Large intestine (tissue), 3 donors: ENCODE data around the gene FRK. TPM values are rescaled to one million over a fixed set of nuclear protein-coding genes. Genes with fewer than 3 reads are reported as not detected.

Experiments
- DNase-seq, 2 donors: peaks; one replicate each; pipeline versions ENCODE4 v3.0.0 to v3.0.0-alpha.2; 2013
- H3K27ac ChIP-seq: one replicate; pipeline ENCODE4 v1.5.1; 2013; ENCODE audit warnings: low read length
- H3K27me3 ChIP-seq: 2 replicates; pipeline ENCODE4 v1.6.1; 2013; ENCODE audit warnings: low read length; ENCODE audit not compliant: control insufficient read depth, insufficient read depth
- H3K36me3 ChIP-seq: 2 replicates; pipeline ENCODE4 v1.6.1; 2013; ENCODE audit warnings: low read length; ENCODE audit not compliant: control insufficient read depth, insufficient read depth
- H3K4me1 ChIP-seq: one replicate; pipeline ENCODE4 v1.6.1; 2013; ENCODE audit warnings: low read length; ENCODE audit not compliant: control insufficient read depth, insufficient read depth
- H3K4me3 ChIP-seq: one replicate; pipeline ENCODE4 v1.5.1; 2013; ENCODE audit warnings: low read length
- H3K9me3 ChIP-seq: one replicate; pipeline ENCODE4 v1.6.1; 2013; ENCODE audit warnings: mild to moderate bottlenecking, low read depth, low read length, moderate library complexity; ENCODE audit not compliant: control insufficient read depth
- WGBS: methylation state at CpG from one replicate; pipeline ENCODE4 v1.1.5; 2013; ENCODE audit warnings: low lambda C conversion rate; ENCODE audit not compliant: insufficient coverage; 5-methylcytosine and 5-hydroxymethylcytosine counted together
- polyA plus RNA-seq: library from polyadenylated mRNA; unstranded; fragments of 120-200 nt; gene quantifications from one replicate; pipeline ENCODE4 v1.2.1, GENCODE V29; 2013

FRK gene
- polyA plus RNA-seq, 1 donor, result 10.7 TPM

DNA sequence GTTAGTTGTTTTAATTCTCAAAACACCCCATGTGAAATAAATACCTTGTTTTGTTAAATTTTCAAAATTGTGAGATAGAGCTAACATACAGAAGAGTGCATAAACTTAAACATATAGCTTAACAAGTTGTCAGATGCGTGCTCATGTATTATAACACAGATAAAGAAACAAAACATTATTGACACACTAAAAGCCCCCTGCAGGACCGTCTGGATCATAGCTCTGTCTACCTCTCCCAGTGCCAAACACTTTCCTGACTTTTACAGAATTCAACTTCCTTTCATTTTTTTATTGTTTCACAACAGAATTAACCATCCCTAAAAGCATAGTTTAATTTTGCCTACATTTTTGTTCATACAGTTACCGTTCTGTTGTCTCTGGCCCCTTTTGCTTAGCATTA is 17.8 kb upstream of the FRK start:
- Histone ChIP-seq H3K27me3 (no peaks in the 10 kb centered on the region), H3K27ac (no peak overlapping the region), H3K4me1 (no peaks in the 10 kb centered on the region), H3K9me3 (no peaks in the 10 kb centered on the region), H3K4me3 (no peak overlapping the region), H3K36me3 (no peaks in the 10 kb centered on the region)
- WGBS, result 80% methylated on average over 3 of the region's 3 CpGs
- no peak for DNase-seq

DNA sequence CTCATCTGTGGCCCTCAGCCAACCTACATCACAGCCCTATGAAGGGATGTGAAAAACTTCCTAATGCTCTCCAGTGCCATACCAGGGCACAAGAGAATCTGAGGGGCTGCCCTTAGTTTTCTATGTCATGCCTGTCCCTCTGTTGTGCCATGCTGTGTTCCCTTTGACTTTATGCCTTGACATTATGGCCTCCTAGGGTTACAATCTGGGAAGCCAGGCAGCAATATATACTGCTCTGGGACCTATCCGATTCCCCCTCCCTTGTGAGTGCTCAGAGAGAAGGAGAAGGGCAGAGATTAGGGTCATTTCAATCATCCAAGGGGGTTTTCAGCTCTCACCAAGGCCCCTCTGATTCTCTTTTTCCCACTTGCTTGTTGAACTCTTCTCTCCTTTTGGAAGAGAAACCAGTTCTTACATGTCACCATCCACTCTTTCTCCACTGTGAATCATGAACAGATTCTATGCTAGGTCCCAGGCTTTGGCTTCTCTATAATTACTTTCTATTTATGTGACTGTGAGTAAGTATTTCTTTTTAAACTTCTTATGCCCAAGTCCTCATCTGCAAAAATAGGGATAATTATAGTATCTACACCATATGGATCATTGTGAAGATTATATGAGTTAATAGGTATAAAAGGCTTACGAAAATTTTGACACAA is 14.2 kb upstream of the FRK start:
- Histone ChIP-seq H3K9me3 (no peaks in the 10 kb centered on the region), H3K4me3 (no peak overlapping the region), H3K4me1 (peaks cover 2% of the 10 kb centered on the region), H3K27me3 (no peaks in the 10 kb centered on the region), H3K36me3 (no peaks in the 10 kb centered on the region), H3K27ac (no peak overlapping the region)
- no peak for DNase-seq
- WGBS, result 83% methylated on average over 1 of the region's 2 CpGs

DNA sequence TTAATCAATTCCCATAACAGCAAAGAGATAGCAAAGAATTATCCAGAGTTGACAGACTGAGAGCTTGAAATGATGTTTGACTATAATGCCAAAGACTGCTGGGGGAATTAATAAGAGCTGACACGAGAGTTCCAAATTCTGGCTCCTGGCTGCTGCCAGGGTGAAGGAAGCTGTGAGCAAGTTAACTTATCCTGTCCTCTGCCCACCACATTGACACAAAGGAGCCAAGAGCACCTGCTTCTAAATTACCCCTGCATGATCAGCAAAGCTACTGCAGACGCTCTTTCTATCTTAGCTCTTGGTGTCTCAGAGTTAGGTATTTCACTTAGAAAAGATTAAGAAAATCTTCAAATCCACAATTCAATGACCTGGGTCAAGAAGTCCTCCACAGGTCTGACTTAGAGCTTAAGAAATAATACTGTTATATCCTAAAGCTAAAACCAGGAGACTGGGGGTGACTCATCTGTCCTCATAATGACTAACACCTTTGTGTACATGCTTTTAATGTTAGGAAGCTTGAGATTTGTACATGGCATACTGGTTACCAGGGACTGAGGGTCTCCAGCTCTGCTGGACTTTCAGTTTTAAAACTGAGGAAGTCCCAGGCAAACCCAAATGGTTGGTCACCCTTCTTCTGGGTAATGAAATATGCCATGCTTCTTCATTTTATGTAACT is 13.2 kb upstream of the FRK start:
- DNase-seq, result no peak
- no CpG with 5 or more reads among the region's 2 CpGs for WGBS
- Histone ChIP-seq H3K27ac (no peak overlapping the region), H3K9me3 (no peaks in the 10 kb centered on the region), H3K4me3 (no peak overlapping the region), H3K36me3 (no peaks in the 10 kb centered on the region), H3K27me3 (no peaks in the 10 kb centered on the region), H3K4me1 (peaks cover 2% of the 10 kb centered on the region)

DNA sequence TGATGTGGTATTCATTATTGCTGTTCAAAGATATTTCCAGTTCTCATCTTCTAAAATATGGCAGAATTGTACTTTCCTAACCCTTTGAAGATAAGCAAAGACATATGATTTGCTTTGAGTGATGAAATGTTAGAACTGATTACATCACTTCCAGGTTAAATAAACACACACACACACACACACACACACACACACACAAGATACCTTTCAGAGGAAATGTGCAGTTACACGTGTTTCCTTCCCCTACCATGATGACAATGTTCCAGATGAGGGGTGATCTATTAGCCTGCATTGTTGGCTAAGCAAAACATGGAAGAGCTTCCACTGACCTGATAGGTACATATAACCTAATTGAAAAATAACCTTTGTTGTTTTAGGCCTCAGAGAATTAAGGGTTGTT is 11.7 kb upstream of the FRK start:
- no peaks in the 10 kb centered on the region for H3K36me3 ChIP-seq
- no peaks in the 10 kb centered on the region for H3K9me3 ChIP-seq
- WGBS, result no CpG with 5 or more reads among the region's 1 CpG
- H3K4me3 ChIP-seq, result no peak overlapping the region
- DNase-seq, result peak; percentile 23 to 41
- no peak overlapping the region for H3K27ac ChIP-seq
- no peaks in the 10 kb centered on the region for H3K27me3 ChIP-seq
- H3K4me1 ChIP-seq, result peaks cover 2% of the 10 kb centered on the region

DNA sequence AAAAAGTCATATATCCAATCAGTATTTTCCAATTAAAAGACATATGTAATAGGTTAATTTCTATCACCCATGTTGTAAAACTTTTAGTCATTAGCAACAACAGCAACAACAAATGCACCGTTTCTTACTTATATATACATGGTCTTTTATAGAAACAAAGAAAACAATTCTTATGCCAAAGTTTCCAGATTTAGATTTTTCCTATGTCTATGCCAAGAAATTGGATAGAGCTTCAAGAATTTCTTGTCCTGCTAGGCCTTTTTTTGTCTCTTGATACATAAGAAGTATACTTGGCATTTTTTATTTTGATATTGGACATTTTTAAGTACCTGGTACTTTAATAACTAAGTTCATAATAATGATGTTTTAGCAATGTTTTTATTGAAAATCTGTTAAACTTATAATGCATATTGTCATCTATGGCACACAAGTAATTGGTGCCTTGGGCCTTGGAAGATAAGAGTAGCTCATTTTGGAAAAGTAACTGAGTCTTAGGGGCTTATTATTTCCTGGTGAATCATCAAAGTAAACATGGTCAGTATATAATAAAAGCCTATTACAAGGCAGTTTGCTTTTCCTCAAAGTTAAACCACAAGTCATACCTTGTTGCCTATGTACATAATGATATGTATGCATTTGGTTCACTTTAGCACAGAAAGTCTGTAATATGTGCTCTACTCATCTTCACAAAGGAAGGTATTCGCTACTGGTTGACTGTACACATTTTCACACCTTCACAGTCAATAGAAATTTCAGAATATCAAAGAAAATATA is 10.1 kb upstream of the FRK start:
- no peaks in the 10 kb centered on the region for H3K27me3 ChIP-seq
- no peak for DNase-seq
- H3K36me3 ChIP-seq, result no peaks in the 10 kb centered on the region
- H3K4me1 ChIP-seq, result peaks cover 2% of the 10 kb centered on the region
- WGBS, result 100% methylated on average over 1 of the region's 2 CpGs
- H3K27ac ChIP-seq, result no peak overlapping the region
- H3K9me3 ChIP-seq, result no peaks in the 10 kb centered on the region
- H3K4me3 ChIP-seq, result no peak overlapping the region

DNA sequence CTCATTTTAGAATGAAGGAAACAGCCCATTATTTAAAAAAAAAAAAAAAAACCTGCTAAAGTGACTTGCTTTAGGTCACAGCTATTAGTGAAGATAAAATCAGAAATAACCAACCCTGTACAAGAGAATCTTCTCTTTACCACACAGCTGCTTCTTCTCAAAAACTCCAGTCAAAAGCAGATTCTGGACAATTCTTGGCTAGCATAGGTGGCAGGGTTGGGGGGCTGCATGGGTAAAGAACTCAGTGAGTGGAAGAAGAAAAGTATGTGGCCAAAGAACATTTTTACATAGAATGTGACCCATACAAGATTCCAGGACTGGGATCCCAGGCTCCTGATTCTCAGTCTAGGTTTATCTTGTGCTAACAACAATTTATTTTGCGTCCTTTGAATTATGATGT is 9.4 kb upstream of the FRK start:
- DNase-seq, result no peak
- no peaks in the 10 kb centered on the region for H3K27me3 ChIP-seq
- H3K36me3 ChIP-seq, result no peaks in the 10 kb centered on the region
- WGBS, result no CpG with 5 or more reads among the region's 1 CpG
- no peak overlapping the region for H3K27ac ChIP-seq
- no peak overlapping the region for H3K4me3 ChIP-seq
- no peaks in the 10 kb centered on the region for H3K9me3 ChIP-seq
- H3K4me1 ChIP-seq, result peaks cover 2% of the 10 kb centered on the region

DNA sequence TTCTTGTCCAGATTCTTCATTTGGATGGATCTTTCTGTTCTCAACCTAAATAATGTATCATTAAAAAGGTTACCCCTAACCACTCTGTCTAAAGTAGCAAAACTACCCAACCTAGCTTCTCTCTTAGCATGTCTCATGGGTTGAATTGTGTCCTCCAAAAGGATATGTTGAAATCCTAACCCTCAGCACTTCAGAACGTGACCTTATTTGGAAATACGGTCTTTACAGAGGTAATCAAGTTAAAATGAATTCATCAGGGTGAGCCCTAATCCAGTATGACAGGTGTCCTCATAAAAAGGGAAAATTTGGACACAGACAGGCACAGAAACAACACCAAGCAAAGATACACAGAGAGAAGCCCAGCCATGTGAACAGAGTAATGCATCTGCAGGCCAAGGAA is 6.1 kb upstream of the FRK start:
- H3K4me3 ChIP-seq, result no peak overlapping the region
- no peaks in the 10 kb centered on the region for H3K9me3 ChIP-seq
- WGBS, result no CpG with 5 or more reads among the region's 2 CpGs
- no peaks in the 10 kb centered on the region for H3K4me1 ChIP-seq
- H3K27me3 ChIP-seq, result no peaks in the 10 kb centered on the region
- H3K27ac ChIP-seq, result no peak overlapping the region
- DNase-seq, result no peak
- no peaks in the 10 kb centered on the region for H3K36me3 ChIP-seq

DNA sequence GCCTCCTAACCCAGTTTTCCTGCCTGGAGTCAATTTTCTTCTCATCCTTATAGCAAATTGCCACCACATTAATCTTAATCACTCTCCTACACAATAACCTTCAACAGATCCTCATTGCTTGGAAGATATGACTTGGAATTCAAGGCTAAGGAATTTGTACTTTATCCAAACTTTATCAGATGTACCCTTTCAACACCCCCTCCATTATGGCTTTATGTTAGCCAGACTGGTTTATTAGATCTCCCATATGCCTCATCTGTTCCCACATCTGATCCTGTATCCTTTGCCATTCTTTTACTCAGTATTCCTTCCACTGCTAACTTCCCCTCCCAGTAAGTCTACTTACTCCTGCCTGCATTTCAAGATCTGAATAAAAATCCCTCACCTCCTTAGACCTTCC is 4.0 kb upstream of the FRK start:
- Histone ChIP-seq H3K27ac (no peak overlapping the region), H3K36me3 (no peaks in the 10 kb centered on the region), H3K4me1 (peaks cover 6% of the 10 kb centered on the region), H3K9me3 (no peaks in the 10 kb centered on the region), H3K27me3 (no peaks in the 10 kb centered on the region), H3K4me3 (no peak overlapping the region)
- no peak for DNase-seq

DNA sequence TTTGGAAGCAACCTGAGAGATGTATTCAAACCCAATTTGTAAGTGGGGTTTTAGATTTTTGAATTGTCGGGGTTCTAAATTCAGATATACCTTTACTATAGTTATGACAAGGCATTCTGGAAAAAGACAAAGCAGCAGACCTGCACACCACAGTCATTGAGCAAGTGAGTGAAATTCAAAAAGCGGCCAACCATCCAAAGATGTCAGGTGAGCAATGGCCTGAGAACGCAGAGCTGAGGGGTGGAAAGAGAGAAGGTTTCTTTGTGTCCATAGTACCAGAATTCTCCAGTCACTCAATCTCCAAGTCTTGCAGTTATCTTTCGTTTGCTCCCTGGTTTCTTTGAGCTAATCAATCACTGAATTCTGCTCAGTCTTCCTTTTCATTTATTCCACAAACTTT is 1.8 kb upstream of the FRK start:
- Histone ChIP-seq H3K36me3 (no peaks in the 10 kb centered on the region), H3K9me3 (no peaks in the 10 kb centered on the region), H3K27ac (no peak overlapping the region), H3K4me3 (no peak overlapping the region), H3K4me1 (peaks cover 6% of the 10 kb centered on the region), H3K27me3 (no peaks in the 10 kb centered on the region)
- DNase-seq, result no peak
- 83% methylated on average over 1 of the region's 4 CpGs for WGBS

DNA sequence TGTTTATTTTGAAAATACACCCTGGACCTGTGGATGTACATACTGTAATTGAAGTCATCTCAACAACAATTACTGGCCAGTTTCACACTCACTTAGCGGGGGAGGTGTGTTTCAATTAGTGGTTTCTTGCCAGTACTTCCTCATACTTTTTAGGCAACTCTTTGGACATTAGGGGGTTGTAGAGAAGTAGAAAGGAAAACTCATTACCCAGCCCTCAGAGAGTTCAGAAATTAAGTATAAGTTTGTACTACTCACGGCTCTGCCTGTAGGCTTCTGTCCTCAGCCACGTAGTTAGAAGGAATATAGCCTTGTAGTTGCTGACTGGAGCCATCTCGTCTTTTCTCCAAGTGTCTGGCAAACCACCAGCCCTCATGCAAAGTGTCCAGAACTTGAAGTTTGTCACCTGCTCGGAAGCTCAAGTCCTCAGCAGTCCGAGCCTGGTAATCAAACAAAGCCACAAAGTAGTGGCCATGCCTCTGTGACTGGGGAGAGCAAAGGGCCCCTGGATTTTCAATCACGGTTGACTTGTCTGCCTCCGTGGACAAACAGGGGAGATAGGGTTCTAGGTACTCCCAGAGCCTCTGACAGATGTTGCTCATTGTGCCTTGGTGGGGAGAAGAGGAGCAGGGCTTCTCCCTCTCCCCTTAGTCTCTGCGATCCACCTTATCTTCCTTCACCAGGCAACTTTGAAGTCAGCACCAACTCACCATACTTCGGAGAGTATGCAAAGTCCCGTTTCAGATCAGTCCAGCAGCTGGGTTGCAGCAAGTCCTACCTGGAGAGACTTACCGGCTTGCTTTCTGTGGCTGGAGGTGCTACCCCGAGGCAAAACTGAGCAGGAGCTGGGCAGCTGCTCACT is 749 bp downstream of the FRK start:
- no CpG with 5 or more reads among the region's 13 CpGs for WGBS
- peak; percentile 14 to 73 for DNase-seq
- Histone ChIP-seq H3K27ac (peak overlapping the region; percentile 97), H3K27me3 (no peaks in the 10 kb centered on the region), H3K9me3 (no peaks in the 10 kb centered on the region), H3K4me1 (peaks cover 8% of the 10 kb centered on the region), H3K36me3 (no peaks in the 10 kb centered on the region), H3K4me3 (peak overlapping the region; percentile 67)
